ENCODE data around the gene DLEC1. TPM values are rescaled to one million over a fixed set of nuclear protein-coding genes. Genes with fewer than 3 reads are reported as not detected.

DLEC1 gene
- total RNA-seq, 1 experiment from 2014 or later: not detected

DNA sequence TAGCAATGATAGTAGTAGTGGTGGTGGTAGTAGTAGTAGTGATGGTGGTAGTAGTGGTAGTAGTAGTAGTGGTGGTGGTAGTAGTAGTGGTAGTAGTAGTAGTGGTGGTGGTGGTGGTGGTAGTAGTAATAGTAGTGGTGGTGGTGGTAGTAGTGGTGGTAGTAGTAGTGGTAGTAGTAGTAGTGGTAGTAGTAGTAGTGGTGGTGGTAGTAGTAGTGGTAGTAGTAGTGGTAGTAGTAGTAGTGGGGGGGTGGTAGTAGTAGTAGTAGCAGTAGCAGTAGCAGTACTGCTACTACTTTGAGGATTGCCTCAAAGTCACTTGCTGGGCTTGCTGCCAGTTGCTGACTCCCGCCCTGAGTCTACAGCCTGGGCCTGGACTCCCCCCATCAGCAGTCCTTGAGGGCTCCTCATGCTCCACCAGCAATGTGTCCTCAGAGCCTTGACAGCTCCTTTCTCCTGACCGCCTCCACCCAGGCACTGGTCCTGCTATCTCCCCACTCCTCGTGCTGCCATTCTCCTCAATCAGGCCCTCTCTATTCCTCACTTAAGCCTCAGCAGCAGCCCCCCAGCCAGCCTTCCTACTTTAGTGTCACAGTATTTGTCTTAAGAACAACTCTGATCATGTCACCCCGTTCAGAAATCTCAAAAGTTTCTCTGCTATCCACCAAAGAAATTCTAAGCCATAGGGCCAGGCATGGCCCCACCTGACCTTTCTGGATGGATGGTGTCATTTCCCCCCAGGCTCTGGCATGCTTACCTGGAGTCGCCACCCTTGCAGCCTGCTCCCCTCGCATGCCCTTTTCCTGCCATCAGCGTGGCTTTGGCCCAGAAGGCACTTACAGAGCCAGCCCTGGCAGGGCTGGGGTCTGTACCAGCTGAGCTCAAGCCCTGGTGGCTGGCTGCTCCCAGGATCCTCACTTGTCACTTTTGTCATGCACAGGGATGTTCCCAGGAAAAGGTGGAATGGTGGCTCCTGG lies 45.6 kb downstream of the DLEC1 start:
- Histone ChIP-seq H3K9me3 (ENCODE audit: control insufficient read depth, insufficient read depth, low read depth, low read length) (no peaks in the 10 kb centered on the region), H3K4me3 (ENCODE audit: low read depth in 2 of 2, low read length in 2 of 2) (no peak overlapping the region), H3K27ac (ENCODE audit: low read length) (no peak overlapping the region), H3K4me1 (ENCODE audit: control insufficient read depth, insufficient read depth, low read length) (no peaks in the 10 kb centered on the region), H3K36me3 (ENCODE audit: control insufficient read depth, insufficient read depth, low read length) (no peaks in the 10 kb centered on the region), H3K27me3 (ENCODE audit: control insufficient read depth, insufficient read depth, low read length) (no peaks in the 10 kb centered on the region)
- TF ChIP-seq POLR2AphosphoS5 (IDR thresholded peaks at IDR 0.05; ENCODE audit: low read depth, low read length) (no peak), TCF7L2 (IDR thresholded peaks at IDR 0.05; ENCODE audit: low read depth, low read length) (no peak), SIN3A (IDR thresholded peaks at IDR 0.05; ENCODE audit: borderline replicate concordance, insufficient read depth, low read depth, low read length) (no peak)
- TF ChIP-seq, protein P1, sequence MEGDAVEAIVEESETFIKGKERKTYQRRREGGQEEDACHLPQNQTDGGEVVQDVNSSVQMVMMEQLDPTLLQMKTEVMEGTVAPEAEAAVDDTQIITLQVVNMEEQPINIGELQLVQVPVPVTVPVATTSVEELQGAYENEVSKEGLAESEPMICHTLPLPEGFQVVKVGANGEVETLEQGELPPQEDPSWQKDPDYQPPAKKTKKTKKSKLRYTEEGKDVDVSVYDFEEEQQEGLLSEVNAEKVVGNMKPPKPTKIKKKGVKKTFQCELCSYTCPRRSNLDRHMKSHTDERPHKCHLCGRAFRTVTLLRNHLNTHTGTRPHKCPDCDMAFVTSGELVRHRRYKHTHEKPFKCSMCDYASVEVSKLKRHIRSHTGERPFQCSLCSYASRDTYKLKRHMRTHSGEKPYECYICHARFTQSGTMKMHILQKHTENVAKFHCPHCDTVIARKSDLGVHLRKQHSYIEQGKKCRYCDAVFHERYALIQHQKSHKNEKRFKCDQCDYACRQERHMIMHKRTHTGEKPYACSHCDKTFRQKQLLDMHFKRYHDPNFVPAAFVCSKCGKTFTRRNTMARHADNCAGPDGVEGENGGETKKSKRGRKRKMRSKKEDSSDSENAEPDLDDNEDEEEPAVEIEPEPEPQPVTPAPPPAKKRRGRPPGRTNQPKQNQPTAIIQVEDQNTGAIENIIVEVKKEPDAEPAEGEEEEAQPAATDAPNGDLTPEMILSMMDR (IDR thresholded peaks at IDR 0.05): no peak
- TF ChIP-seq, protein P2, sequence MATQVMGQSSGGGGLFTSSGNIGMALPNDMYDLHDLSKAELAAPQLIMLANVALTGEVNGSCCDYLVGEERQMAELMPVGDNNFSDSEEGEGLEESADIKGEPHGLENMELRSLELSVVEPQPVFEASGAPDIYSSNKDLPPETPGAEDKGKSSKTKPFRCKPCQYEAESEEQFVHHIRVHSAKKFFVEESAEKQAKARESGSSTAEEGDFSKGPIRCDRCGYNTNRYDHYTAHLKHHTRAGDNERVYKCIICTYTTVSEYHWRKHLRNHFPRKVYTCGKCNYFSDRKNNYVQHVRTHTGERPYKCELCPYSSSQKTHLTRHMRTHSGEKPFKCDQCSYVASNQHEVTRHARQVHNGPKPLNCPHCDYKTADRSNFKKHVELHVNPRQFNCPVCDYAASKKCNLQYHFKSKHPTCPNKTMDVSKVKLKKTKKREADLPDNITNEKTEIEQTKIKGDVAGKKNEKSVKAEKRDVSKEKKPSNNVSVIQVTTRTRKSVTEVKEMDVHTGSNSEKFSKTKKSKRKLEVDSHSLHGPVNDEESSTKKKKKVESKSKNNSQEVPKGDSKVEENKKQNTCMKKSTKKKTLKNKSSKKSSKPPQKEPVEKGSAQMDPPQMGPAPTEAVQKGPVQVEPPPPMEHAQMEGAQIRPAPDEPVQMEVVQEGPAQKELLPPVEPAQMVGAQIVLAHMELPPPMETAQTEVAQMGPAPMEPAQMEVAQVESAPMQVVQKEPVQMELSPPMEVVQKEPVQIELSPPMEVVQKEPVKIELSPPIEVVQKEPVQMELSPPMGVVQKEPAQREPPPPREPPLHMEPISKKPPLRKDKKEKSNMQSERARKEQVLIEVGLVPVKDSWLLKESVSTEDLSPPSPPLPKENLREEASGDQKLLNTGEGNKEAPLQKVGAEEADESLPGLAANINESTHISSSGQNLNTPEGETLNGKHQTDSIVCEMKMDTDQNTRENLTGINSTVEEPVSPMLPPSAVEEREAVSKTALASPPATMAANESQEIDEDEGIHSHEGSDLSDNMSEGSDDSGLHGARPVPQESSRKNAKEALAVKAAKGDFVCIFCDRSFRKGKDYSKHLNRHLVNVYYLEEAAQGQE (IDR thresholded peaks at IDR 0.05; ENCODE audit: insufficient read depth in 1 of 2, low read depth in 2 of 2, low read length in 1 of 2): no peak
- no peak for DNase-seq (ENCODE audit: low read depth, low spot score)
- no TSS peak for BruUV-seq (replicated peaks)
- POLR2A ChIA-PET: no interaction called here
- in situ Hi-C loops (cut with HindIII; ENCODE audit: low pct_unique_long_range_greater_than_20kb, low sequenced_read_pairs): no loop called here
- intact Hi-C loops (cut with micrococcal nuclease; ENCODE audit: unreplicated experiment): no loop called here
- CTCF ChIA-PET: no interaction called here
- peak; percentile 76 for ATAC-seq

DNA sequence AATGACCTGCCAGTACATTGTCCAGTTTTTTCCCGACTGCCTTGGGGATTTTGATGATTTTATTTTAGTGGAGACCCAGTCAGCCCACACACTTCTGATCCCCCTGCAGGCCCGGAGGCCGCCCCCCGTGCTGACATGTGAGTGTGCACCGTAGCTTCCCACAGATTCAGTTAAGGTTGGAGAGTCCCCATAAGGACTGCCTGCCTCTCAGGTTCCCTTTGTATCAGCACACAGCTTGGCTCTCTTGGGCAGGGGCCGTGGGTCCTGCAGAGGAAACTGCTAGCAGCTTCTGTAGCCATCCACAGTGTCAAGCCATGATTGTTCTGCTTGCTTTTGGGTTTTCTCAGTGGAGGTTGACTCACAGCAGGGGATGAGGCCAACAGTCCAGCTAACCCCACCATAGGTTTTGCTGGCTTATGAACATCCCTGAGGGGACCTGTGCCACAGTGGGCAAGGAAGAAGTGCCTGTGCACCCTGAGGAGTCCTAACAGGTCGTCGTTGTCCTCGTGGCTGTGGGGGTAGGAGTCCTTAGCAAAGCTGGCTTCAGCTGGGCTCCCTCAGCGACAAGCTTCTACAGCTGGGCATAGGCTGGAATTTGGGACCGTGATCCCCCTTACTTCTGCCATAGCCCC lies 46.4 kb downstream of the DLEC1 start:
- intact Hi-C loops (cut with micrococcal nuclease; ENCODE audit: unreplicated experiment): no loop called here
- H3K27me3 ChIP-seq (ENCODE audit: control insufficient read depth, insufficient read depth, low read length): no peaks in the 10 kb centered on the region
- peak; percentile 57; the same call in 1 of the 2 replicates for ATAC-seq
- no peak overlapping the region for H3K4me3 ChIP-seq (ENCODE audit: low read depth in 2 of 2, low read length in 2 of 2)
- H3K9me3 ChIP-seq (ENCODE audit: control insufficient read depth, insufficient read depth, low read depth, low read length): no peaks in the 10 kb centered on the region
- no peak for TF ChIP-seq SIN3A (IDR thresholded peaks at IDR 0.05; ENCODE audit: borderline replicate concordance, insufficient read depth, low read depth, low read length)
- no peak for DNase-seq (ENCODE audit: low read depth, low spot score)
- in situ Hi-C loops (cut with HindIII; ENCODE audit: low pct_unique_long_range_greater_than_20kb, low sequenced_read_pairs): no loop called here
- ChIA-PET CTCF (no interaction called here), POLR2A (no interaction called here)
- BruUV-seq (replicated peaks): no TSS peak
- H3K4me1 ChIP-seq (ENCODE audit: control insufficient read depth, insufficient read depth, low read length): no peaks in the 10 kb centered on the region
- H3K27ac ChIP-seq (ENCODE audit: low read length): no peak overlapping the region
- no peaks in the 10 kb centered on the region for H3K36me3 ChIP-seq (ENCODE audit: control insufficient read depth, insufficient read depth, low read length)
